Hepatic stellate cell (primary cell): ENCODE measurements around the gene HMX2.
A peak's percentile ranks its signal among the peaks of the same experiment; 100 is the strongest.

Experiments used
- DNase-seq: peaks from one replicate; pipeline ENCODE4 v3.0.0; 2011; ENCODE audit warnings: low spot score

HMX2 gene

DNA sequence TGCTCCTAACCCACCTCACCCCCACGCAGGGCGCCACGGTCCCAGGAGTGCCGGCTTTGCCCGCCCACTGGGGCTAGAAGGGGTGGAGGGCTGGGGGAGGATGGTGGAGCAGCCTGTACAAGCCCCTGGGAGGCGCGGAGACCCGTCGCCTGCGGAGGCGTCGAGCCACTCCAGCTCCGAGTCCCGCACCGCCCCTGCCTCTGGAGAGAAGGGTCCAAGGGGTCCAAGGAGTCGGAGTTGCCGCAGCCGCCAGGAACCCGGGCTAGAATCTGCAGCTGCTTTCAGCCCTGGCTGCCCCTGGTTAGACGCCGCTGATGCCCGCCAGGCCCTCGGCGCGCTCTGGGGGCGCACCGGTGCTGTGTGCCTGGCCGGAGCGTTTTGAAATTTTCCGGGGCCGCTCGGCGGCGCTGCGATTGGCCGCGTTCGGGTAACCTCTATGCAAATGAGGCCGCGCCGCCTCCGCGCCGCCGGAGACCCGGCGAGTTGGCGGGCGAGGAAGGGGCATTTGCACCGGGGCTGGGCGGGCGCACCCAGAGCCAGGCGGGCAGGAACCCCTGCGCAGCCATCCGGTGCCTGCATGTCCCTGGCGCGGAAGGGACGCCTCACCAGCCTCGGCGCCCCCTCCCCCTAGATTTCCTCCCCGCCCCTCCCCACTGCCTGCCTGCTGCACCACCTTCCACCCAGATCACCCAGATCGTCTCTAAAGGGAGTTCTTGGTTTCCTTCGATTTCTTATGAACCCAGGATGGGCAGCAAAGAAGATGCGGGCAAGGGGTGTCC lies at the start of gene HMX2:
TSS of gene HMX2 (plus strand) at position 502 of the 779 bp plus-strand sequence. CDS start at position 745, 243 bp downstream.
- no peak for DNase-seq

DNA sequence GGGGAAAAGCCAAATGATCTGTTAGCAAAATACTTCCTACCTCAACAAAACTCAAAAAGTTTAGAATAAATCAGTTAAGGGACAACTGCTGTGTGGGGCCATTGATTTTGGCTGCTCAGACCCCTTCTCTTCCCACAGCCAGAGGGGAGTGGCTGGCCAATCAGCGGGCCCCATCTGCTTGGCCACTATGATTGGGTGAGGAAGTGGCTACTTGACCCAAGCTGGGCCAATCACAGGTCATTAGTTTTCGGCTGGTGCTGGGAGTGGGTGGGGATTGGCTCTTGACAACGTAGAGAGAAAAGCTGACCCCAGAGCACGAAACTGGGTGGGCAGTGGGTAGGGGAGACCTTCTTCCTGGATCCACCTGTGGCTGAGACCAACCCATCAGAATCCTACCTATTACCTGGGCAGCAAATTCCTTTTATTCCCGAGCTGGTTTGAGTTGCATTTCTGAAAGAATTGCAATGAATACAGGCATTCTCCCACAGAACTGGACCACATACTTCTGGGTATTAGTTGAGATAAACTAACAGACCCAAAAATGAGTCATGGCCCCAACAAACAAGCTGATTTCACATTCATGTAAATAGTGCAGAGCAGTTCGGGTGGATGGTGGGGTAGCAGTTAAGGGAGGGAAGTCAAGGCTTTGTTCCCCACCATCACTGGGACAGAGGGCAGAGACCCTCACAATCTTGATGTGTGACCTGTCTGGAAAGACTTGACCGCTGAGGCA lies 47.7 kb upstream of the HMX2 start:
- no peak for DNase-seq

DNA sequence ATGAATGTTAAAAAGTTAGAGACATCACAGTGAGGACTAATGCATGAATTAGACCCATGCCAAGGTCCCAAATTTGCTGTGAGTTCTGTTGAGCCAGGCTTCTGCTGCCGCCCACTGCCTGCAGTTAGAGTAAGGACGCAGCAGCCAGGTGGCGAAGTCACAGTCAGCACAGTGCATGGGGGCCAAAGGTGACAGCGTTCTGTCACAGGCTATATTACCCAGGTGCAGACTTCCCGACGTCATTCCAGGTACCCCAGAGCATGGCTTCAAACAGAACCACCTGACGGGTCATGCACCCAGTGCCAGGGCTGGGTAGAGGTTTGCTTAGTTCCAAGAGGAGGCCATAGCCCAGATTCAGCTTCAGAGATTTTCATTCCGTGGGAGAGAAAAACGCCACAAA lies 46.1 kb upstream of the HMX2 start:
- no peak for DNase-seq

DNA sequence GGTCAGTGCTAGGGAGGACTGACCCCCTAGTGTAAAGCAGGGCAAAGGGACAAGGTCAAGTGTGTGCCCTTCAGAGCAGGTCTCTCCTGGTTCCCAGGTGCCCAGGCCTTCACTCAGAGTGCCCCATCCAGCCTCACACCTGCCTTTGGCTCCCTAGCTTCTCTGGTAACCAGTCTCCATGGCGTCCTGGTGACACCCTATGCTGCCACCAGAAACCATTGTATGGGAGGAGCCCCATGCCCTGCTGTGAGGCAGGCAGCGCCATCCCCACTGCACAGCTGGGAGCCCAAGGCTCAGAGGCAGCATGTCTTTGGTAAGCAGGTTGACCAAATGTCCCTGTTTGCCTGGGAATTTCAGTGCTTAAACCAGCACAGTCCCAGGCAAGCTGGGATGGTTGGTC lies 45.3 kb upstream of the HMX2 start:
- no peak for DNase-seq

- no peak for DNase-seq
Measured at GRCh38 chr10:123103944-123104343, 44.0 kb upstream of the HMX2 start.

- no peak for DNase-seq
Measured at GRCh38 chr10:123109466-123109865, 38.5 kb upstream of the HMX2 start.

DNA sequence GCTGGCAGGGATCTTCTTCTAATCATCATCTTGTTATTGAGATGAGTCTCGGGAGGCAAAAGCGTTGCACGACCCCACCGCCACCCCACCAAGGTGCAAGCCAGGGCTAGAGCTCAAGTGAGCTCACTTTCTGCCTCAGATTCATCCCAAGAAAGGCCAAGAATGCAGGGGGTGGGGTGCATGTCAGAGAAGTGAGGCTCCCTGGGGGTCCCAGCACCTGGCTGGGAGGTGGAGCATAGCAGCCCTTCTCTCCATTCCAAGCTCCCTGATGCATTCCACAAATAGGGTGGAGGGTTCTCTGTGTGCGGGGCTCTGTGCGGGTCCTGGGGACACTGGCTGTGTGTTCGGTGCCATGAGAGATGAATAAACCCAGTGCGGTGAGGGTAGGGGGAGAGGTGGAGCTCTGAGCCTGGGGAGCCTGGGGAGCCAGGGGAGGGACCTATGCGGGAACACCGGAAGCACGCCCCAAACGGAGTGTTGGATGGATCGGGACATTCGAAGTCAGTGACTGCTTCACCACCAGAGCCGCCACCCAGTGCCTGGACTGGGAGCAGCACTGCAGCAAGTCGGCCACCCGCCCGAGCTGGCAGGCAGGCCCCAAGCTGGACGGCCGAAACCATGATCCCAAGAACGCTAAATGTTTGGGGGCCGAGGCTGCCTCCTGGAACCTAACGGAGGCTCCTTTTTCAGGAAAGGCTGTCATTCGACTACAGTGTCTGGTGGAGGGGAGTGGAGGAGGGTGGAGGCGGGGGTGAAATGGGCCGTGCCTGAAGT lies 30.1 kb upstream of the HMX2 start:
- no peak for DNase-seq

- DNase-seq, result no peak
Measured at GRCh38 chr10:123119081-123119480, 28.9 kb upstream of the HMX2 start.

DNA sequence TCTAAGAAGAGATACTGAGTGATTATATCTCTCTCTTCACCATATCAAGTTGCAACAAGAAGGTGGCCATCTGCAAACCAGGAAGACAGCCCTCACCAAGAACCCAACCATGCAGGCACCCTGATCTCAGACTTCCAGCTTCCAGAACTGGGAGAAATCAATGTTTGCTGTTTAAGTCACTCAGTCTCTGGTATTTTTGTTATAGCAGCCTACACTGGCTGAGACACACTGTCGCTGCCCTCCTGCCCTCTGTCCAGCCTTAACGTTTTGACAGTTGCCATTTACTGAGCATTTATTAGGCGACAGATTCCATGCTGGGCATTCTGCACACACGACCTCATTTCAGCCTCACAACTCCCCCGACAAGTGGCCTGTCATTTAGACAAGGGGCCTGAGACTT lies 21.7 kb upstream of the HMX2 start:
- DNase-seq, result no peak

DNA sequence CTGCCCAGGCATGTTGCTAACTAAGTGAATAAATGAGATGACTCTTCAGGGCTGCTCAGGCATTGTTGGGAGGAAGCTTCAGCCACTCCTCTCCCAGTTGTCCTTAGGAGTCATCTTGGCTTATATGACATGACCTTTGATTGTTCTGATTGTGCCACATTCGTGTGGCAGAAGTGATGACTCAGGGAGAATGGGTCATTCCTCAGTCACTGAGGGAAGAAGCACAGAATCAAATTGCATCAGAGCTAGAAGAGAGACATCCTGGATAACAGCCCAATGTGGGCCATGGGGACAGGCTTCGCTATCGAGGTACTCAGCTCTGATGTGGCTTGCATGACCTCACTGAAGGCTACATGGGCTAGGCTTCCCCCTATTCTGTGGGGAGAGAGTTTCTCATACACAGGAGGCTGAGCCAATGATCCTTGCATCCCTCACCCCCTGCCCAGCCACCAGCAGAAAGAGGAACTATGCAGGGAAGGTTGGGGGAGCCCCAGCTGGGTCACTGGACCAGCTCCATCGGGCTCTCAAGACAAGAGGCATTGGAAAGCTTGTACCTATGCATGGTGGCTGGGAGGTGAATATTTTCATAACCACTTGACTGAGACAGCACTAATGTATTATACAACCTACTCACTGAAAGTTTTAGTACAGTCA lies 18.2 kb upstream of the HMX2 start:
- no peak for DNase-seq

GRCh38 chr10:123132576-123133477 lies 15.1 kb upstream of the HMX2 start:
- peak; percentile 90 for DNase-seq

DNA sequence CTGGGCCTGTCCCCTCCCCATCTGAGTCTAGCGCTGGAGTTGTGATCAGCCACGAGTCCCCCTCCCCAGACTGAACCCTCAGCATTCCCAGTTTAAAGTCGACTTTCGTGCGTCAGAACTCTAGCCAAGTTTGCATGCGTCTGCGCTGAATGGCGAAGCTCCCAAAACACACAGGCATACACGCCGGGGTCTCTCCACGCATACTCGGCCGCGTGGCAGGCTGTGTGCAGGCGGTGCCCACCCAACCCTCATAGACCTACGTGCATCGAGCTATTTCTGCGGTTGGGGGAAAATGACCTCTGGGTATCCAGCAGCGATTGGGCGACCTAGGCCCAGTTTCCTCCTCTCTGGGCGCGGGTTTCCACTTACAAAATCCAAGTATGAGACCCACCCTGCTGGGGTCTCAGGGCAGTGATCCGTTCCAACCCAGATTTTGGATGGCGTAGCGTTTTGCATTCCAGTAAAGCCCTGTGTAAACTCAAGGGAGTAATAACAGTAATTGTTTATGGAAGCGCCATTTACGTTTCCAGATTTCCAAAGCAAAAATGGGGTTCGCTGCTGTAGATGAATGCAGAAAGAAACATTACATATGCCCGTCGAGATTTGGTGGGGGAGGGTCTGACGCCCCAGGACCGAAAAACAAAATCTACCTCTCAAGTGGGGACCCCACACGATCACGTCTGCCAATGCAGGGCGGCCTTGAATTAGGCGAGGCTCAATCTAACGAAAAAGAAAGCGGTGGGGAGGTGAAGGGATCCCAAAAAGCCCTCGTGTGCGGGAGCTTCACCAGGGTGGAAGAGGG lies 14.2 kb upstream of the HMX2 start:
- no peak for DNase-seq

DNA sequence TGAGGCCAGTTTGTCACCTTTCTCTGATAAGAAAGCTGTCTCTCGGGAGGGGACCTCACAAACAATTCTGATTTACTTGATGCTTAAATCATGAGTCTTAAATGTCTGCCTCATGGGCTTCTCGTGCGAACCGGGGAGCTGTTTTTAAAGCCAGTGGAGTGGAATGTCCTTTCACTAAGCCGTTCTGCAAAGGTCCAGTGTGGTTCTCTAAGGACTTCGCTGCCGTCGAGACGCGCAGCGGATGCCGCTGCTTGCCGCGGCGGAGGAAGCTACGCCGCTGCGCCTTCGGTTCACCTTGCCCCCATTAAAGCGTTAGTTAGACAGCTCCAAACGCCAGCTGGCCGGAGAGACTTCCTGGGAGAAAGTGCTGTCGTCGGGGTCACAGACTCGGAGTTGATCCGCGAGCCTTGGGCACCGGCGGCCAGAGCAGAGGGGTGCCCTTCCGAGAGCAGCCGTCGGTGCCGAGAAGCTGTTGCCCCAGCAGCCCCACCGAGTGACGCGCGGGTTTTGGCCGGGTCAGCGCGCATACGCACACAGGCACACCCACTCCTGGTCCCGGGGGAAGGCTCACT lies 13.5 kb upstream of the HMX2 start:
- no peak for DNase-seq

GRCh38 chr10:123134915-123135414 lies 13.0 kb upstream of the HMX2 start:
- no peak for DNase-seq

- DNase-seq, result no peak
Measured at GRCh38 chr10:123135415-123136141, 12.4 kb upstream of the HMX2 start, which contains the start of gene HMX3. HMX3 (plus strand) TSS chr10:123135970; CDS start chr10:123136051, 81 bp downstream.

- no peak for DNase-seq
Measured at GRCh38 chr10:123136221-123136805, 11.6 kb upstream of the HMX2 start.

DNA sequence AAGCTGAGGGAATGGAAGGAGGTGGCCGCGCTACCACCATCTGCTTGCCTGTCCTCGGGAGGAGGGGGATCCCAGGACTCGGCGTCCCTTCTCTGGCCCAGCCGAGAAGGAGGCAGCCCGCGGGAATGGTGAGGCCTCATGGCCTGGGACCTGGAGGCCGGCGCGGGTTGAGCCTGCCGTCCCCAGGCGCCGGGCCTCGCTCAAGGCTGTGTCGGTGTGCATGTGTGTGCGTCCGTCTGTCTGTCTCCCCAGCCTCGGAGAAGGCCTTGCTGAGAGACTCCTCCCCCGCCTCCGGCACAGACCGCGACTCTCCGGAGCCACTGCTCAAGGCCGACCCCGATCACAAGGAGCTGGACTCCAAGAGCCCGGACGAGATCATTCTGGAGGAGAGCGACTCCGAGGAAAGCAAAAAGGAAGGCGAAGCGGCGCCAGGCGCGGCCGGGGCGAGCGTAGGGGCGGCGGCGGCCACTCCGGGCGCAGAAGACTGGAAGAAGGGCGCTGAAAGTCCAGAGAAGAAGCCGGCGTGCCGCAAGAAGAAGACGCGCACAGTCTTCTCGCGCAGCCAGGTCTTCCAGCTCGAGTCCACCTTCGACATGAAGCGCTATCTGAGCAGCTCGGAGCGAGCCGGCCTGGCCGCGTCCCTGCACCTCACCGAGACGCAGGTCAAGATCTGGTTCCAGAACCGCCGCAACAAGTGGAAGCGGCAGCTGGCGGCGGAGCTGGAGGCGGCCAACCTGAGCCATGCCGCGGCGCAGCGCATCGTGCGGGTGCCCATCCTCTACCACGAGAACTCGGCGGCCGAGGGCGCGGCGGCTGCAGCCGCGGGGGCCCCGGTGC lies 10.9 kb upstream of the HMX2 start:
- DNase-seq, result no peak

DNA sequence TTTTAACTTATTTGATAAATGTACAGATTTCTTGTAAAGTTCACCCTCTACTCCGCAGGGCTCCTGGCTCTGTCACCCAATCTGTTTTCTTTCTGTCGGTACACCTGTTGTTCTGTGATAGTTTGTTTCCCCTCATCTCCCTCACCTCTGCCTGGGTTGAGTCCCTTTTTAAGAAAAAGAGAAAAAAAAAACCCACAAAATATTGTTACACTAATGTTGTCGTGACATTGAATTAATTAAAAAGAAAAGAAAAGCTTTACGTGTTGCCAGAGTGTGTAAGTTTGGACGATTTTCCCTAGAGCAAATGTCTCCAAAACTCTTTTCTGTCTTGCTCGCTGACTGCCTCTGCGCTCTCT lies 8.8 kb upstream of the HMX2 start:
- no peak for DNase-seq
